GM18526 (cell line): Measurements from ENCODE around the gene GJC1.

Experiments used
- POLR2A ChIP-seq: IDR thresholded peaks from 3 replicates; pipeline ENCODE4 v1.6.1; 2011; ENCODE audit not compliant: insufficient read length; ENCODE audit errors: extremely low read depth

Gene GJC1

GRCh38 chr17:44775838-44776621, 54.1 kb downstream of the GJC1 start:
- TF ChIP-seq POLR2A = no peak

- TF ChIP-seq POLR2A = peak; percentile 22
Observed at GRCh38 chr17:44775136-44775837, 54.8 kb downstream of the GJC1 start.

- TF ChIP-seq POLR2A = no peak
Observed at GRCh38 chr17:44774271-44775135, 55.6 kb downstream of the GJC1 start.

GRCh38 chr17:44773140-44773539, 56.9 kb downstream of the GJC1 start:
- TF ChIP-seq POLR2A = no peak

- no peak for TF ChIP-seq POLR2A
Observed at GRCh38 chr17:44772308-44773045, 57.6 kb downstream of the GJC1 start.

- TF ChIP-seq POLR2A = no peak
Observed at GRCh38 chr17:44770166-44770925, 59.7 kb downstream of the GJC1 start.

- no peak for TF ChIP-seq POLR2A
Observed at GRCh38 chr17:44769647-44770084, 60.4 kb downstream of the GJC1 start.

- TF ChIP-seq POLR2A = no peak
Observed at GRCh38 chr17:44769230-44769629, 60.9 kb downstream of the GJC1 start.

GRCh38 chr17:44768505-44769142, 61.5 kb downstream of the GJC1 start:
- TF ChIP-seq POLR2A = no peak

- no peak for TF ChIP-seq POLR2A
Observed at GRCh38 chr17:44767493-44767892, 62.6 kb downstream of the GJC1 start.

GRCh38 chr17:44766409-44767038, 63.6 kb downstream of the GJC1 start:
- TF ChIP-seq POLR2A = no peak

- no peak for TF ChIP-seq POLR2A
Observed at GRCh38 chr17:44765965-44766364, 64.1 kb downstream of the GJC1 start.

- TF ChIP-seq POLR2A = no peak
Observed at GRCh38 chr17:44763170-44763569, 66.9 kb downstream of the GJC1 start.
